ENCODE results near the gene HELZ2. TPM values are rescaled to one million over a fixed set of nuclear protein-coding genes. Genes with fewer than 3 reads are reported as not detected.
"Not testable (repeated sequence)": the region's sequence is repeated elsewhere in the genome, so short reads cannot be mapped to it uniquely, and the experiment has no call there.

HELZ2 gene
- polyA plus RNA-seq, 3 donors: 3.0 to 15.5 (median 3.3) TPM

GRCh38 chr20:63572788-63573646 is 1.0 kb downstream of the HELZ2 start:
- Histone ChIP-seq H3K27me3 (ENCODE audit: control insufficient read depth in 2 of 2, insufficient read depth in 2 of 2, low read length in 2 of 2) (peaks cover 0 to 62% of the 10 kb centered on the region in 2 donors), H3K9me3 (replicated peaks in 1 of 2; ENCODE audit: control insufficient read depth in 1 of 2, insufficient read depth in 1 of 2, low read length in 2 of 2) (no peaks in the 10 kb centered on the region), H2AFZ (ENCODE audit: insufficient read depth, low read depth, low read length, poor library complexity, severe bottlenecking) (no peak overlapping the region), H3K4me3 (replicated peaks in 1 of 3; ENCODE audit: low read depth in 2 of 3, low read length in 3 of 3) (peak overlapping the region; percentile 76 to 93 (median 92)), H3K9ac (ENCODE audit: insufficient read depth, low read length, poor library complexity, severe bottlenecking) (peak overlapping the region; percentile 69), H3K36me3 (replicated peaks in 1 of 2; ENCODE audit: control insufficient read depth in 1 of 2, insufficient read depth in 2 of 2, low read length in 2 of 2) (peaks cover 7 to 13% of the 10 kb centered on the region in 2 donors), H3K4me1 (ENCODE audit: control insufficient read depth in 1 of 2, insufficient read depth in 2 of 2, low read length in 2 of 2) (peaks cover 34 to 45% of the 10 kb centered on the region in 2 donors), H4K20me1 (ENCODE audit: insufficient read depth, low read length) (peaks cover 50% of the 10 kb centered on the region), H3K4me2 (replicated peaks; ENCODE audit: extremely low read depth, low read length, poor library complexity, severe bottlenecking) (peak overlapping the region; percentile 85), H3K27ac (ENCODE audit: low read depth in 1 of 2, low read length in 2 of 2) (peak overlapping the region in 1 of 2 donors; percentile 80), H3K79me2 (ENCODE audit: insufficient read depth, low read length) (peaks cover 7% of the 10 kb centered on the region)
- Mint-ChIP-seq H3K36me3 (peaks cover 8 to 9% of the 10 kb centered on the region in 2 donors), H3K4me1 (peaks cover 23% of the 10 kb centered on the region), H3K4me3 (peak overlapping the region; percentile 88 to 92), H3K9me3 (peaks cover 0 to 11% (median 0%) of the 10 kb centered on the region in 7 donors), H3K27ac (peak overlapping the region; percentile 85 to 94 (median 87)), H3K27me3 (ENCODE audit: low read depth in 3 of 3) (peaks cover 29 to 76% (median 48%) of the 10 kb centered on the region in 3 donors)
- DNase-seq: no peak
- WGBS (ENCODE audit: insufficient coverage): 94% methylated on average over 34 of the region's 34 CpGs
- intact Hi-C loops (cut with micrococcal nuclease): loop anchor here in 1 of 2 donors (5.0 kb wide), 1 partner anchor 164 kb away; the partner anchor contains the start of genes LIME1 and SLC2A4RG
- TF ChIP-seq, protein P1, sequence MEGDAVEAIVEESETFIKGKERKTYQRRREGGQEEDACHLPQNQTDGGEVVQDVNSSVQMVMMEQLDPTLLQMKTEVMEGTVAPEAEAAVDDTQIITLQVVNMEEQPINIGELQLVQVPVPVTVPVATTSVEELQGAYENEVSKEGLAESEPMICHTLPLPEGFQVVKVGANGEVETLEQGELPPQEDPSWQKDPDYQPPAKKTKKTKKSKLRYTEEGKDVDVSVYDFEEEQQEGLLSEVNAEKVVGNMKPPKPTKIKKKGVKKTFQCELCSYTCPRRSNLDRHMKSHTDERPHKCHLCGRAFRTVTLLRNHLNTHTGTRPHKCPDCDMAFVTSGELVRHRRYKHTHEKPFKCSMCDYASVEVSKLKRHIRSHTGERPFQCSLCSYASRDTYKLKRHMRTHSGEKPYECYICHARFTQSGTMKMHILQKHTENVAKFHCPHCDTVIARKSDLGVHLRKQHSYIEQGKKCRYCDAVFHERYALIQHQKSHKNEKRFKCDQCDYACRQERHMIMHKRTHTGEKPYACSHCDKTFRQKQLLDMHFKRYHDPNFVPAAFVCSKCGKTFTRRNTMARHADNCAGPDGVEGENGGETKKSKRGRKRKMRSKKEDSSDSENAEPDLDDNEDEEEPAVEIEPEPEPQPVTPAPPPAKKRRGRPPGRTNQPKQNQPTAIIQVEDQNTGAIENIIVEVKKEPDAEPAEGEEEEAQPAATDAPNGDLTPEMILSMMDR (IDR thresholded peaks at IDR 0.05): no peak

DNA sequence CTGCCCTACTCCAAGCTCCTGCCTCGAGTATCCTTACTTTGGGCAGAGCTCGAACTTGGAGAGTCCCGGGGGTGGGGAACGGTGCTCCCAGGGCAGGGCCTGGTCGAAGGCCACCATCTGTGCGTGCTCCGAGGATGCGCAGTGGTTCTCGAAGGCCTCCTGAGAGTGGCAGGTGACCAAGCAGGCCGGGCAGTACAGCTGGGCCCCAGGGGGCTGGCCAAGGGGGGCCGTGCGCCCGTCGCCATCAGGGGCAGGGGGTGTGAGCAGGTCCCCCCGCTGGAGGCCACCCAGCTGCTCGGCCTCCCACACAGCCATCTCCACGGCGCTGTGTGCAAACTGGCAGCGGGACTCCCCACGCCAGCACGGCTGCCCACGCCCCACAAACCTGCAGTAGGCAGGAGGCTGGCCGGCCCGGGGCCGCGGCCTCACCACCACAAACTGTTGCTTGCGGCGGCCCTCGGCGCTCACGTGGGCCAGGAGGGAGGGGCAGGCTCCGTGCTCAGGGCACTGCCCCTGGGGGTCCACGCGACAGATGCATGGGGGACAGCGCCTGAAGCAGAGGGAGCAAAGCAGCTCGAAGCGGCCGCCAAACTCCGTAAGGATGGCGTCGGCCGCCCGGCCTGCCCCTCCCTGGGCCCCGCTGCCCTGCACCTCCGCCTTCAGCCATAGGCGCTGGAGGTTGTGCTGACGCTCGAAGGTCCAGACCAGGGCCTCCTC is 1.8 kb downstream of the HELZ2 start:
- intact Hi-C loops (cut with micrococcal nuclease): loop anchor here in 1 of 2 donors (5.0 kb wide), 1 partner anchor 165 kb away; the partner anchor contains the start of genes LIME1 and SLC2A4RG
- no peak overlapping the region for H2AFZ ChIP-seq (ENCODE audit: insufficient read depth, low read depth, low read length, poor library complexity, severe bottlenecking)
- H3K9me3 ChIP-seq (replicated peaks in 1 of 2; ENCODE audit: control insufficient read depth in 1 of 2, insufficient read depth in 1 of 2, low read length in 2 of 2): no peaks in the 10 kb centered on the region
- H3K4me2 ChIP-seq (replicated peaks; ENCODE audit: extremely low read depth, low read length, poor library complexity, severe bottlenecking): no peak overlapping the region
- H3K27ac ChIP-seq (ENCODE audit: low read depth in 1 of 2, low read length in 2 of 2): no peak overlapping the region
- H3K4me1 ChIP-seq (ENCODE audit: control insufficient read depth in 1 of 2, insufficient read depth in 2 of 2, low read length in 2 of 2): peaks cover 42 to 53% of the 10 kb centered on the region in 2 donors
- no peak overlapping the region for H3K4me3 ChIP-seq (replicated peaks in 1 of 3; ENCODE audit: low read depth in 2 of 3, low read length in 3 of 3)
- peaks cover 57% of the 10 kb centered on the region for H4K20me1 ChIP-seq (ENCODE audit: insufficient read depth, low read length)
- no peak for DNase-seq
- H3K27me3 ChIP-seq (ENCODE audit: control insufficient read depth in 2 of 2, insufficient read depth in 2 of 2, low read length in 2 of 2): peaks cover 0 to 55% of the 10 kb centered on the region in 2 donors
- H3K9ac ChIP-seq (ENCODE audit: insufficient read depth, low read length, poor library complexity, severe bottlenecking): no peak overlapping the region
- Mint-ChIP-seq H3K4me1 (peaks cover 31% of the 10 kb centered on the region), H3K27ac (no peak overlapping the region), H3K27me3 (ENCODE audit: low read depth in 3 of 3) (peaks cover 24 to 71% (median 42%) of the 10 kb centered on the region in 3 donors), H3K36me3 (peaks cover 8 to 10% of the 10 kb centered on the region in 2 donors), H3K9me3 (peaks cover 0 to 13% (median 1%) of the 10 kb centered on the region in 7 donors), H3K4me3 (peak overlapping the region in 1 of 2 donors; percentile 12)
- H3K79me2 ChIP-seq (ENCODE audit: insufficient read depth, low read length): peaks cover 7% of the 10 kb centered on the region
- TF ChIP-seq, protein P1 (IDR thresholded peaks at IDR 0.05): no peak
- 91% methylated on average over 42 of the region's 48 CpGs for WGBS (ENCODE audit: insufficient coverage)
- peaks cover 7 to 13% of the 10 kb centered on the region in 2 donors for H3K36me3 ChIP-seq (replicated peaks in 1 of 2; ENCODE audit: control insufficient read depth in 1 of 2, insufficient read depth in 2 of 2, low read length in 2 of 2)

- not testable (repeated sequence) for H3K4me2 ChIP-seq (replicated peaks; ENCODE audit: extremely low read depth, low read length, poor library complexity, severe bottlenecking); H3K27ac Mint-ChIP-seq; H2AFZ ChIP-seq (ENCODE audit: insufficient read depth, low read depth, low read length, poor library complexity, severe bottlenecking); H3K27ac ChIP-seq (ENCODE audit: low read depth in 1 of 2, low read length in 2 of 2); H3K79me2 ChIP-seq (ENCODE audit: insufficient read depth, low read length); H3K4me3 Mint-ChIP-seq; DNase-seq; H3K9me3 ChIP-seq (replicated peaks in 1 of 2; ENCODE audit: control insufficient read depth in 1 of 2, insufficient read depth in 1 of 2, low read length in 2 of 2); H3K4me3 ChIP-seq (replicated peaks in 1 of 3; ENCODE audit: low read depth in 2 of 3, low read length in 3 of 3); H3K9ac ChIP-seq (ENCODE audit: insufficient read depth, low read length, poor library complexity, severe bottlenecking)
- Histone ChIP-seq H4K20me1 (ENCODE audit: insufficient read depth, low read length) (peaks cover 69% of the 10 kb centered on the region), H3K4me1 (ENCODE audit: control insufficient read depth in 1 of 2, insufficient read depth in 2 of 2, low read length in 2 of 2) (peaks cover 49 to 61% of the 10 kb centered on the region in 2 donors), H3K36me3 (replicated peaks in 1 of 2; ENCODE audit: control insufficient read depth in 1 of 2, insufficient read depth in 2 of 2, low read length in 2 of 2) (peaks cover 9 to 20% of the 10 kb centered on the region in 2 donors), H3K27me3 (ENCODE audit: control insufficient read depth in 2 of 2, insufficient read depth in 2 of 2, low read length in 2 of 2) (peaks cover 0 to 59% of the 10 kb centered on the region in 2 donors)
- Mint-ChIP-seq H3K27me3 (ENCODE audit: low read depth in 3 of 3) (peaks cover 22 to 68% (median 37%) of the 10 kb centered on the region in 3 donors), H3K9me3 (peaks cover 0 to 18% (median 3%) of the 10 kb centered on the region in 7 donors), H3K36me3 (peaks cover 6 to 14% of the 10 kb centered on the region in 2 donors), H3K4me1 (peaks cover 33% of the 10 kb centered on the region)
- intact Hi-C loops (cut with micrococcal nuclease): loop anchor here in 1 of 2 donors (5.0 kb wide), 1 partner anchor 166 kb away; the partner anchor contains the start of genes LIME1 and SLC2A4RG
- 100% methylated on average over 1 of the region's 11 CpGs for WGBS (ENCODE audit: insufficient coverage)
These were observed 3.0 kb downstream of the HELZ2 start for GRCh38 chr20:63571087-63571478.

Data from CD14-positive monocyte (primary cell).